ENCODE data around the gene HASPIN.
"Not testable (repeated sequence)": the region's sequence is repeated elsewhere in the genome, so short reads cannot be mapped to it uniquely, and the experiment has no call there.

Gene HASPIN

DNA sequence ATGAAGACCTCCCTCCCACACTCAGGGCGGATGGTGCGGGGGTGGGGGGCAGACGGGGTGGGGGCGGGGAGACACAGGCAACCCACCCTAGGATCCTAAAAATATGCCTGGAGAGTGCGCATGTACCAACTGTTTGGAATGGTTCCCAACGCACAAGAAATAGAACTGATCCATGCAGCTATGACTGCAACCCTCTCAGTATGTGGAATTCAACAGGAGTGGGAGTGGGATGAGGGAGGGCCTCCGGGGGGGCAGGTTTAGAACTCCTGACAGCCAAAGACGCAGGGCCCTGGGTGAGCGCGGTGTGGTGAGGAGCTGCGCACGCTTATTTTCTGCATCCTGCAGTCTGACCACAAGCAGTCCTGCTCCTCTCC lies 26.6 kb upstream of the HASPIN start:
- DNase-seq (ENCODE audit: low read depth) = no peak

DNA sequence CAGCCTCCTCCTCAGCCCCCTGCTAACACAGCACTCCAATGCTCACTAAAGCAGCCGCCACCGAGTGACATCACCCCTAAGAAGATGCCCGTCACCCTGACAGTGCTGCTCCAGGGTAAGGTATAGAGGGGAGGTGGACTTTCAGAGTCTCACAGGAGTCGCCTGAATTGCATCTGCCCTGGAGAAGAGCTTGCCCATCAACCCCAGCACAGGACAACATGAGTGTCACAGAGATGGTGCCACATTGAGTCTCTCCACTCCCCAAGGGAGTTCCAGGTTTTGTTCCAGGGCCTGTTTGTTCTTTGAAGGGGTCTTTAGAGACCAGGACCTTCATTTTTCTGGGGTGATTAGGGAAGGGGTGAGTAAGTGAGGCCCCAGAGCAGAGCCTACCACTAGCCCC lies 25.6 kb upstream of the HASPIN start:
- DNase-seq (ENCODE audit: low read depth) = no peak

DNA sequence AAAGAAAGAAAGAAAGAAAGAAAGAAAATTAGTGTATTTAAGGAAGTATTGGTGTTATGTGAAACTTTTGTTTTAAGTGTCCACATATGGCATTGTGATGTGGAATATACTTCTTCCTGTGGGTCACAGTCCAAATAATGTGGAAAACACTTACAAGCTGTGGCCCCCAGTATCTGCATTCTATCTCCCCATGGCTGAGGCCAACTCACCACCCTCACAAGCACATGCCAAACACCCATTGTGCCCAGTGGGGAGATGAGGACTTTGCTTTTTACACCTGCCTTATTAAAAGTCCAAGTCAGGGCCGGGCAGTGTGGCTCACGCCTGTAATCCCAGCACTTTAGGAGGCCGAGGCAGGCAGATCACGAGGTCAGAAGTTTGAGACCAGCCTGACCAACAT lies 23.8 kb upstream of the HASPIN start:
- DNase-seq (ENCODE audit: low read depth) = no peak

DNA sequence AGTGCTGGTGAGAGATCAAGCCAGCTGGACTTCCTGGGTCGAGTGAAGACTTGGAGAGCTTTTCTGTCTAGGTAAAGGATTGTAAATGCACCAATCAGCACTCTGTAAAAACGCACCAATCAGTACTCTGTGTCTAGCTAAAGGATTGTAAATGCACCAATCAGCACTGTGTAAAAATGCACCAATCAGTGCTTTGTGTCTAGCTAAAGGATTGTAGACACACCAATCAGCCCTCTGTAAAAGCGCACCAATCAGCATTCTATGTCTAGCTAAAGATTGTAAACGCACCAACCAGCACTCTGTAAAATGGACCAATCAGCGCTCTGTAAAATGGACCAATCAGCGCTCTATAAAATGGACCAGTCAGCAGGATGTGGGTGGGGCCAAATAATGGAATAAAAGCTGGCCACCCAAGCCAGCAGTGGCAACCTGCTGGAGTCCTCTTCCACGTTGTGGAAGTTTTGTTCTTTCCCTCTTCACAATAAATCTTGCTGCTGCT lies 21.6 kb upstream of the HASPIN start:
- not testable (repeated sequence) for DNase-seq (ENCODE audit: low read depth)

DNA sequence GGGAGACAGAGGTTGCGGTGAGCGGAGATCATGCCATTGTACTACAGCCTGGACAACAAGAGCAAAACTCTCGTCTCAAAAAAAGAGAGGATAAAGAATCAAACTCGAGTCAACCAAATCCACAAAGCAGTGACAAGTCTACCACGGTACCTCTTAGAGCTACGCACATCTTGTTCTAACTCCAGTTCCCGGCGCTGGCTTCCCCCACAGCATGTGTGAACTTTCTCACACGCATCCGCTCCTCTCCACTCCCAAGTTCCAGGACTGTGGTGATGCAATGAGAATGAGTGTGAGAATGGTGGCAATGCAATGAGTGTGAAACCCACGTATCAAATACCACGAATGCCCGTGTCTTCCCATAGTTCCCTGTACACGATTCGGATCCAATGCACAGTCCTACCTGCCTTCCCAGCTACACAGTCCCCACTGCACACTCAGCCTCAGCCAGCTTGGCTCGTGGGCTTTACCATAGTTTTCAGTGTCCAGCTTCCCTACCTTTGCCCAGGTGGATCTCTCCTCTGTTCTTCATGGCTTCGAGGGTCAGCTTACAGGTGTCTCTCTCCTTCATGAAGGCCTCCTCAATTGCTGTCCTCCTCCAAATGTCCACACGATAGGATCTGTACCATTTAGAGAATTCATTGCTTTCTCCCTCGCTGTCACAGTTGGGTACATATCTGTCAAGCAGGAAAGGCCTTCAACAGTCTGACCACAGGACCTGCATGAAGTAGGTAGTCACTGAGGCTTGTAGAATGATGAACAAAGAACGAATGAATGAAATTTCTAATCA lies 18.6 kb upstream of the HASPIN start:
- no peak for DNase-seq (ENCODE audit: low read depth)

DNA sequence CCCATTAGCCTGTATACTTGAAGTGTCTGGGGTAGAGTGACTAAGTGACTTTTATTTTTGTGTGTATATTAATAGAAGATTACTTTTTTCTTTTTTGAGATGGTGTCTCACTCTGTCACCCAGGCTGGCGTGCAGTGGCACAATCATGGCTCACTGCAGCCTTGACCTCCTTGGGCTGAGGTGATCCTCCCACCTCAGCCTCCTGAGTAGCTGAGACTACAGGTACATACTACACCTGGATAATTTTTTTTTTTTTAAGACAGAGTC lies 18.1 kb upstream of the HASPIN start:
- DNase-seq (ENCODE audit: low read depth) = not testable (repeated sequence)

DNA sequence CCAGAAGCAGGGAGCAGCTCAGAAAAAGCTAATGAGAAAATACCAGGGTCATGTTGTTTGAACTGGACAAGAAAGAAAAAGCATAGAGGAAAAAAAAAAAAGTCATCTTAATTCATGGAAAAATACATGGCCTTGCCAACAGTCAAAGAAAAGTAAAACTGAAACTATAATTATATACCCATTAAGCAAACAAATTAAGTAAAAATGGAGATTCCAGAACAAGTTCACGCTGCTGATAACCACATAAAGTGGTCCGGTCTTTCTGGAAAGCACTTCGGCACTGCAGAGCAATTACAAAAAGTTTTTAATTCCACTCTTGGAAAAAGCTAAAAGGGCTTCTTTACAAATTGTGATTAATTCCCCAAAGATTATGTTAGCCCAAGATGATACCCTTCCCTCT lies 15.3 kb upstream of the HASPIN start:
- DNase-seq (ENCODE audit: low read depth) = no peak

DNA sequence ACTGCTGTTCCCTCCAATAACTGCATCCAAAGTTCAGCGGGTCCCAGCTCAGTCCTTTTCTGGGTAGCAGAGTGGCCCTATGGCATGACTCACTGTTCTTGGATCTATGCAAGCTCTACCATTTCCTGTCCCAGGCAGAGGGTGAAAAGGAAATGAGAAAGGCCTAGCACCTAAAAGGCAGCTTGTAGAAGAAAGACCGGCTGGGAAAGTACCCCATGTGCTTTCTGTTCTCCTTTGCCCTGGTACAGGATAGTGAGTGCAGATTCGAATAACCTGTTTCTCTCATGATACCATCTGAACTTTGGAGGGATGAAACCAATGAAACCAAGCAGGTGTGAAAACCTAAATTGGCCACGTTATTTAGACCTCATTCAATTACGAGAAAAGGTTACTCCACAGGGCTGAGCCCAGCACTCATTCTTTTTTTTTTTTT lies 12.7 kb upstream of the HASPIN start:
- DNase-seq (ENCODE audit: low read depth) = peak; percentile 70

DNA sequence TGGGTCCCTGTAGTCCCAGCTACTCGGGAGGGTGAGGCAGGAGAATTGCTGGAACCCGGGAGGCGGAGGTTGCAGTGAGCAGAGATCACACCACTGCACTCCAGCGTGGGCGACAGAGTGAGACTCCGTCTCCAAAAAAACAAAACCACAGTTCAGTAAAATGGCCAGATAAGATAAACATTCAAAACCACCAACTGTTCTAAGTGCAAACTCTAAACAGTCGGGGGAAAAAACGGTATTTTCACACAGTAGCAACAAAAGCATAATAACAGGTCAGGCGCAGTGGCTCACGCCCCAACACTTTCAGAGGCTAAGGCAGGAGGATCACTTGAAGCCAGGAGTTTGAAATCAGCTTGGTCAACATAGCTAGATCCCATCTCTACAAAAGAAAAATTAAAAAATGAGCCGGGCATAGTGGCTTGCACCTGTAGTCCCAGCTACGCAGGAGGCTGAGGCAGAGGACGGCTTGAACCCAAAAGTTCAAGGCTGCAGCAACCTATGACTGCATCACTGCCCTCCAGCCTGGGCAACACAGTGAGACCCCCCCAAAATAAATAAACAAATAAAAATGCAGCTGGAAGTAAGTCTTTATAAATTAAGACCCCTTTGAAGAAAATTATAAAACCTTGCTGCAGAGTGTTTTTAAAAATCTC lies 10.8 kb upstream of the HASPIN start:
- DNase-seq (ENCODE audit: low read depth) = no peak

DNA sequence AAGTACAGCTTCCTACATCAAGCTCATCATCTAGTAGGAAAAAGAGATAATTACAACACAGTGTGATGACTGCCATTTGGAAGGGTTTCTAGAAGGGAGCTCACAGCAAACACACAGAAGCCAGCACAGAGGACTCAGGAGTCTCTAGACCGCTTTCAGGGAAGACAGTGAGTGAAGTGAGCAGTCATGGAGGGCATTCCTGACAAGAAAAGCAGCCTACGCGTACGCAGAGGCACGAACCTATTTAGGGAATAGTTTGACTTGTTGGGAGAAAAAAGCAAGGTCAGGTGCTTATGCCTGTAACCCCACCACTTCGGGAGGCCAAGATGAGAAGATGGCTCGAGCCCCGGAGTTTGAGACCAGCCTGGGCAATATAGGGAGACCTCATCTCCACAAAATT lies 8.4 kb upstream of the HASPIN start:
- no peak for DNase-seq (ENCODE audit: low read depth)

DNA sequence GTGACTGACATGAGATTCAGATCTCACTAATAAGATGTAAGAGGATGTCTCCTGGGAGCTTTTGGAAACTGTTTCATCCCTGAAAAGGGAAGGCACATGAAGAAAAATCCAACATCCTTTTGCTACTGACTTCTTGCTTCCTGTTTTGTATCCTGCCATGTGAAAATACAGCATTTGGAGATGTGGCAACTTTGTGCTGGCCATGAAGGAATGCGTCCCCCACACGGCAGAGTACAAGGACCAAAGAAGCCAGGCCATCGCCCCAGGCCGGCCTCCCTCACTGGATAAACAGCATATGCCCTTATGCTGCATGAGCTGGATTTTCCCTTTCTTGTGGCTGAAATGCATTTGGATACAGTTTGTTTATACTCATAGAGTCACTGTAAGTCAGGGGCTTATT lies 5.5 kb upstream of the HASPIN start:
- DNase-seq (ENCODE audit: low read depth) = no peak

DNA sequence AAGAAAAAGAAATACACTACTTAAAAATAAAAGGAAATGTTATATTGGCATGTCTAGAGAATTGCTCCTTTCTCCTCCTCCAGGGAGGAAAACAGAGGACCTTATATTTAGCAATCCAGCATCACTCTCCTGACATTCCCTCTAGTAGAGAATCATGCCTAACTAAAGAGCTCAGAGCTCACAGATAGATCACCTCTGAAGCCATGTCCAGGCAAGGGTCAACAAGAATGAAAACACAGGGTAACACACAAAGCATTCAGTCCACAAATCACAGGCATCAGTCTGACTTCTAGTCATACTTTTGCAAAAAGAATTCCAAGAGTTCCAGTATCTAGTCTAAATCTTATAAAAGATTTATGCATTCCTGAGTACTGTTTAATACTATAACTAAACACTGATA lies 4.4 kb upstream of the HASPIN start:
- no peak for DNase-seq (ENCODE audit: low read depth)

DNA sequence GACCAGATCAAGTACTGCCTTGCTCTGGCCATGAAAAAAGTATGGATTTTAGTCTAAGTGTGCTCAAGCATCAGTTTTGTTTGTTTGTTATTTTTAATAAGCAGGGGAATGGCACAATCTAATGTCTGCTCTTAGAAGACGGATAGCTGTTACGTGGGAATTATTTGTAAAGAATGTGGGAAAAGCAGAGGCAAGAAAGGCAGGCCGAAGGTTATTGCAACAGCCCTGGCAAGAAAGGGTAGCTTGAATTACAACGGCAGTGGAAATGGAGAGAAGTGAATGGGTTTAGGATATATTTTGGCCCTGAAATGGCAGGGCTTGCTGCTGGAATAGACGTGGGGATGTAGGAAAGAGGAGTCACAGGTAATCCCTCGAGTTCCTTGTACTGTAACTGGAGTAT lies 987 bp upstream of the HASPIN start:
- DNase-seq (ENCODE audit: low read depth) = no peak

DNA sequence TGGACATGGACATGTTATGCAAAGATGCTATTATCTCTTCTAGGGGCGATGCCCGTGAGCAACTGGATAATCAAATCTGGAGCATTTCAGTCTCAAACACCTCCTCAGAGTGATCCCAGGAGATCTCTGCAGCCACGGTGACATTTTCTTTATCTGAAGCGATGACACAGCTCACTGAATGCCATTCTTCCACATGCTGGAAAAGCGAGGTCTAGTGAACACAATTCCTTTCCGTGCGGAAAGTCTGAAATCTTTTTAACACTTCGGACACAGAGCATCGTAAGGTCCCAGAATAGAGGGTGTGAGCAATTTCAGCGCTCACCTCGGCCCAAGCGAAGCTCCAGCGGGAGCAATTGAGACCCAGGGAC lies 531 bp upstream of the HASPIN start:
- no peak for DNase-seq (ENCODE audit: low read depth)

DNA sequence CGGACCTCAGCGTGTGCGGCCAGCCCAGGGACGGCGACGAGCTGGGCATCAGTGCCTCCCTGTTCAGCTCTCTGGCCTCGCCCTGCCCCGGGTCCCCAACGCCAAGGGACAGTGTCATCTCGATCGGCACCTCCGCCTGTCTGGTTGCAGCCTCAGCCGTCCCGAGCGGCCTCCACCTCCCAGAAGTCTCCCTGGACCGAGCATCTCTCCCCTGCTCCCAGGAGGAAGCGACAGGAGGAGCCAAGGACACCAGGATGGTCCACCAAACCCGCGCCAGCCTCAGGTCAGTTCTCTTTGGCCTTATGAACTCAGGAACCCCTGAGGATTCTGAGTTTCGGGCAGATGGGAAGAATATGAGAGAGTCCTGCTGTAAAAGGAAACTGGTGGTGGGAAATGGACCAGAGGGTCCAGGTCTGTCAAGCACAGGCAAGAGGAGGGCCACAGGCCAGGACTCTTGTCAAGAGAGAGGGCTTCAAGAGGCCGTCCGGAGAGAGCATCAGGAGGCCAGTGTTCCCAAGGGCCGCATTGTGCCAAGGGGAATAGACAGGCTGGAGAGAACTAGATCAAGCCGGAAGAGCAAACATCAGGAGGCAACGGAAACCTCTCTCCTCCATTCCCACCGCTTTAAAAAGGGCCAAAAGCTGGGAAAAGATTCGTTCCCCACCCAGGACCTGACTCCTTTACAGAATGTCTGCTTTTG lies 825 bp downstream of the HASPIN start:
- DNase-seq (ENCODE audit: low read depth) = no peak

DNA sequence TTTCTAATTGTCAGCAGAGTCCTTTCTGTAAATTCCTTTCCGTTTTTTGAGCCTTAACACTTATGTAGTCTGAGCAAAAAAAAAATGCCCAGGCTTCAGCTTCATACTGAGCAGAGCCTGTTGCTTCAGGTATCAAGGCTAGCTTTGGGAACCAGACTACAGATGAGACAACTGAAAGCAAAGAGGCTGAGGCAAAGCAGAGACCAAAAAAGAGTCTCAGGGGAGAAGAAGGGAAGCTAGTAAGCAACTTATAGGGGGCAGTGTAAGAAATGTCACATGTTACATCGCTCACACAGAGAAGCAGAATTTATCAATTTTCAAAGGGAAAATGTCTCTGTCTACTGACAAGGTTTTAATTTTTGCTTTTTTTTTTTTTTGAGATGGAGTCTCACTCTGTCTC lies 3.3 kb downstream of the HASPIN start:
- no peak for DNase-seq (ENCODE audit: low read depth)

DNA sequence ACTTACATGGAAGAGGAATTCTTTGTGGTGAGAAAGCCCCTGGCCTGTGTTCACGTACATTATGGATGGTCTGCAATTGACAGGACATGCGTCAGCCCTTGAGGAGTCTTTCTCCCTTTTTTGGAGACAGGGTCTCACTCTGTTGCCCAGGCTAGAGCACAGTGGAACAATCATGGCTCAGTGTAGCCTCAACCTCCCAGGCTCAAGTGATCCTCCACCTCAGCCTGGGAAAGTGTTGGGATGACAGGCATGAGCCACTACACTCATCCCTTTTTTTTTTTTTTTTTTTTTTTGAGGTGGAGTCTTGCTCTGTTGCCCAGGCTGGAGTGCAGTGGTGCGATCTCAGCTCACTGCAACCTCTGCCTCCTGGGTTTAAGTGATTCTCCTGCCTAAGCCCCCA lies 4.4 kb downstream of the HASPIN start:
- not testable (repeated sequence) for DNase-seq (ENCODE audit: low read depth)

DNA sequence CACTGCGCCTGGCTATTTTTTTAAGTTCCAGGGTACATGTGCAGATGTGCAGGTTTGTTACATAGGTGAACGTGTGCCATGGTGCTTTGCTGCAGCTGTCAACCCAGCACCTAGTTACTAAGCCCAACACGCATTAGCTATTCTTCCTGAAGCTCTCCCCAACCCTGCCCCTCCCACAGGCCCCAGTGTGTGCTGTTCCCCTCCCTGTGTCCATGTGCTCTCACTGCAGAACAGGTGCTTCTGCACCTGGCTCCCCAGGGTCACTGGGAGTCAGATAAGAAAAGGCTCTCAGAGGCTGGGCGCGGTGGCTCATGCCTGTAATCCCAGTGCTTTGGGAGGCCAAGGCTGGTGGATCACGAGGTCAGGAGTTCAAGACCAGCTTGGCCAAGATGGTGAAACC lies 6.2 kb downstream of the HASPIN start:
- DNase-seq (ENCODE audit: low read depth) = no peak

DNA sequence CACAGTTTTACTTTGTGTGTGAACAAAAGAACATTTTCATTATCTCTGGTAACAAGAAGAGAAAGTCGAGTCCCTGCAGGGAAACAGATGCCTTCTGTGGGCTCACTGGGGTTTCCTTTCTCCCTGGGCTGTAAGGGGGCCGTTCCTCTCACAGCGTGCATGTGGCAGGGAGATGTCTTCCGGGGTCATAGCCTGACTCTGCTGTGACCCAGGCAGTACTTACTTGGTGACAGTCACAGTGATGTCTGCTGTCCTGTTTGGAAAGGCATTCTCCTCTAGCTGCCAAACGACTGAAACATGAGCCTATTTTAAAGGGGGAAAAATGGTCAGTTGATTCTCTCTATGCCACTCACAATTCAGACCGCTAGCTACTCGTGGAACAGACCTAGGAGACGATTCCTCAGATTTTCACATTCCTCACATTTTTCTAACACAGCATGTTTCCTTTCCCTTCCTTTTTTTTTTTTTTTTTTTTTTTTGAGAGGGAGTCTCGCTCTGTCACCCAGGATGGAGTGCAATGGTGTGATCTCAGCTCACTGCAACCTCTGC lies 7.3 kb downstream of the HASPIN start:
- DNase-seq (ENCODE audit: low read depth) = no peak

DNA sequence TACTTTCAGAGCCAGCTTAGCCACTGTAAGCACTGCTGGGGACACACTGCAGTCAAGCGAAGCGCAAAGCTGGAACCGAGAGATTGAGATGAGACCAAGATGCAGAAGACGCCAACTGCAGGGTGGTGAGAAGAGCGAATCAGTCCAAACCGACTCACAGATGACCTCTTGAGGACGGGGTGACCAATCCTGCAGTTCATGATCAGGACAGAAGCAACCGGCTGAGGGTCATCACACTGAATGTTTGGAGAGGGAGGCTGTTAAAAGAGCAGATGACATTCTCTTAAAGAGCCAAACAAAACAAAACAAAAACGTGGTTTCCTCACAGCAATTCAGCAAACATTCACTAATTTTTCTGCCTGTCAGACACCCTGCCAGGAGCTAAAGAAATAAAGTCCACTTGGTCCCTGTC lies 8.5 kb downstream of the HASPIN start:
- DNase-seq (ENCODE audit: low read depth) = no peak

DNA sequence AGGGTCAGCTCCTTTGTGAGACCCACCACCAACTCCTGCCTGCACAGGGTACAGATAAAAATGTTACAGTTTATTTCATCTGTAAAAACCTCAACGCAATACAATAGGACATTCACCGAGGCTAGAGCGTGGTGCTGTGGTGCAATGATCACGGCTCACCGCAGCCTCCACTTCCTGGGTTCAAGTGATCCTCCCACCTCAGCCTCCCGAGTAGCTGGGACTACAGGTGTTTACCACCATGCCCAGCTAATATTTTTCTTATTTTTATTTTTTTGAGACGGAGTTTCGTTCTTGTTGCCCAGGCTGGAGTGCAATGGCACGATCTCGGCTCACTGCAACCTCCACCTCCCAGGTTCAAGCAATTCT lies 11.2 kb downstream of the HASPIN start:
- not testable (repeated sequence) for DNase-seq (ENCODE audit: low read depth)

DNA sequence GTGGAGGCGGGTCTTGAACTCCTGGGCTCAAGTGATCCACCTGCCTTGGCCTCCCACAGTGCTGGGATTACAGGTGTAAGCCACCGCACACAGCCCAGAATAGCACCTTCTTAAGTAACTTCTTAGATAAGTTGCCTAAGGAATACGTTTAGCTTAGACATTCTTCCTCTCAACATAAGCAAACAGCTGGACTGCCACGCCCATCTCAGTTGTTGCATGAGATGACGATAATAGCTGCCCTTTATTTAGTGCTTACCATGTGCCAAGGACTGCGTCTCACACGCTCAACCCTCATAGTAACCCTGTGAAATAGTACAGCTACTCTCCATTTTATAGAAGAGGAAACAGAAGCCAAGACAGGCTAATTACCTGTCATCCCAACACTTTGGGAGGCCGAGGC lies 11.8 kb downstream of the HASPIN start:
- DNase-seq (ENCODE audit: low read depth) = no peak

All from activated T-cell treated with anti-CD3 and anti-CD28 coated beads for 24 hours (primary cell).